Endothelial cell of umbilical vein (primary cell): ENCODE measurements around the gene RPS15A.
"Not testable (repeated sequence)": the region's sequence is repeated elsewhere in the genome, so short reads cannot be mapped to it uniquely, and the experiment has no call there.

Experiments used
- EZH2 ChIP-seq: IDR thresholded peaks from 2 replicates; pipeline ENCODE4 v1.6.1; 2012; ENCODE audit warnings: borderline replicate concordance, low read depth, mild to moderate bottlenecking, moderate library complexity, low read length, inconsistent platforms; ENCODE audit not compliant: severe bottlenecking
- POLR2A ChIP-seq: IDR thresholded peaks from 2 replicates; pipeline ENCODE4 v1.6.1; 2012; ENCODE audit warnings: low read depth, mild to moderate bottlenecking, control low read depth, low read length
- TF ChIP-seq, protein P1 (sequence below), 2 donors: IDR thresholded peaks; 1 replicate in 1 of 2; 2 replicates in 1 of 2; pipeline ENCODE4 v1.5.1; 2011; ENCODE audit warnings: low read length in 2 of 2, mild to moderate bottlenecking in 2 of 2, moderate library complexity in 2 of 2, control low read depth in 1 of 2, inconsistent platforms in 1 of 2, low read depth in 1 of 2; ENCODE audit not compliant: insufficient read depth in 1 of 2; ENCODE audit errors: extremely low read depth in 1 of 2
- TF ChIP-seq, protein P2 (sequence below): IDR thresholded peaks from 2 replicates; pipeline ENCODE4 v1.6.1; 2011; ENCODE audit not compliant: insufficient read depth, insufficient read length

DNA sequence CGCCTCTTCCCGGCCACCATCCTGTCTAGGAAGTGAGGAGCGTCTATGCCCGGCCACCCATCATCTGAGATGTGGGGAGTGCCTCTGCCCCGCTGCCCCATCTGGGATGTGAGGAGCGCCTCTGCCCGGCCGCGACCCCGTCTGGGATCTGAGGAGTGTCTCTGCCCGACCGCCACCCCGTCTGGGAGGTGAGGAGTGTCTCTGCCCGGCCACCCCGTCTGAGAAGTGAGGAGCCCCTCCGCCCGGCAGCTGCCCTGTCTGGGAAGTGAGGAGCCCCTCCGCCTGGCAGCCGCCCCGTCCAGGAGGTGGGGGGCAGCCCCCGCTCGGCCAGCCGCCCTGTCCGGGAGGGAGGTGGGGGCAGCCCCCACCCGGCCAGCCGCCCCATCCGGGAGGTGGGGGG is 55.9 kb downstream of the RPS15A start:
- TF ChIP-seq, protein P1, sequence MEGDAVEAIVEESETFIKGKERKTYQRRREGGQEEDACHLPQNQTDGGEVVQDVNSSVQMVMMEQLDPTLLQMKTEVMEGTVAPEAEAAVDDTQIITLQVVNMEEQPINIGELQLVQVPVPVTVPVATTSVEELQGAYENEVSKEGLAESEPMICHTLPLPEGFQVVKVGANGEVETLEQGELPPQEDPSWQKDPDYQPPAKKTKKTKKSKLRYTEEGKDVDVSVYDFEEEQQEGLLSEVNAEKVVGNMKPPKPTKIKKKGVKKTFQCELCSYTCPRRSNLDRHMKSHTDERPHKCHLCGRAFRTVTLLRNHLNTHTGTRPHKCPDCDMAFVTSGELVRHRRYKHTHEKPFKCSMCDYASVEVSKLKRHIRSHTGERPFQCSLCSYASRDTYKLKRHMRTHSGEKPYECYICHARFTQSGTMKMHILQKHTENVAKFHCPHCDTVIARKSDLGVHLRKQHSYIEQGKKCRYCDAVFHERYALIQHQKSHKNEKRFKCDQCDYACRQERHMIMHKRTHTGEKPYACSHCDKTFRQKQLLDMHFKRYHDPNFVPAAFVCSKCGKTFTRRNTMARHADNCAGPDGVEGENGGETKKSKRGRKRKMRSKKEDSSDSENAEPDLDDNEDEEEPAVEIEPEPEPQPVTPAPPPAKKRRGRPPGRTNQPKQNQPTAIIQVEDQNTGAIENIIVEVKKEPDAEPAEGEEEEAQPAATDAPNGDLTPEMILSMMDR (IDR thresholded peaks at IDR 0.05; ENCODE audit: extremely low read depth in 1 of 2, insufficient read depth in 1 of 2, low read depth in 1 of 2, low read length in 2 of 2): not testable (repeated sequence)
- not testable (repeated sequence) for TF ChIP-seq POLR2A, EZH2
- TF ChIP-seq, protein P2, sequence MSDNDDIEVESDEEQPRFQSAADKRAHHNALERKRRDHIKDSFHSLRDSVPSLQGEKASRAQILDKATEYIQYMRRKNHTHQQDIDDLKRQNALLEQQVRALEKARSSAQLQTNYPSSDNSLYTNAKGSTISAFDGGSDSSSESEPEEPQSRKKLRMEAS: not testable (repeated sequence)
